Measurements from ENCODE around the gene ABCA1.
"Not testable (repeated sequence)": the region's sequence is repeated elsewhere in the genome, so short reads cannot be mapped to it uniquely, and the experiment has no call there.

ABCA1 gene

DNA sequence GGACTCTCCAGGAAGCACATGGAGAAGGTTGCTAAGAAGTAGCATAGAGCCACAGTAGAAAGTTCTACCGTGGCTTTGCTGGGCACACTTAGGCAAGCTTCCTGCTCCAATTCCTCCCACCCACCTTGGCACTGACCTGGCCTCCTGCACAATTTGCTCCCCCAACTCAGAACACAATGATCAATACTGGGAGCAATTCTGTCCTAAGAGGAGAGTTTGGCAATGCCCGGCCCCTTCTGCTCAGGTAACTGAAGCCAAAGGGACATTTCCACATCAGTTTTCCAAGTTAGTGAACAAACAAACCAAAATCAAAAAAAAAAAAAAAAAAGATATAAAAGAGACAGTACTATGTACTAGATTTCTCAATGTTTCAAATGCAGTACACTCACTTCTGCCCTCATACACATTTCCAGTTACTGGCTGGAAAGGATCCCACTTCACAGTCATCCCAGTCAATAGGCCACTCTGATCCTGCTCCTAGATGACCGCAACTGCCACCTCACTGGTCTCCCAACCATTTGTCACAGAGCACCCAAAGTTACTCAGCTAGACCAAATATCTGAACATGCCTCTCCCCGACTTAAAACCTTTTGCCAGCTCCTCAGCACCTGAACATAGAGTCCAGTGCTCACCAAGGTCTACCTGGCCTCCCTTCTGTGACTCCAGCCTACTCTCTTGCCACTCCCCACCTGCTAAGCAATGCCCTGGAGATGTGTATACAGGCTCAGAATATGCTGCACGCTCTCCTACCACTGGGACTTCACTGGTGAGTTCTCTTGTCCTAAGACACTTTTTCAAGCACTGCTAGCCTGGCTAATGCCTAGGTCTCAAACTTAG, 21.3 kb downstream of the ABCA1 start:
- FAIRE-seq (no peak), DNase-seq (ENCODE audit: insufficient read length, low spot score) (no peak)

DNA sequence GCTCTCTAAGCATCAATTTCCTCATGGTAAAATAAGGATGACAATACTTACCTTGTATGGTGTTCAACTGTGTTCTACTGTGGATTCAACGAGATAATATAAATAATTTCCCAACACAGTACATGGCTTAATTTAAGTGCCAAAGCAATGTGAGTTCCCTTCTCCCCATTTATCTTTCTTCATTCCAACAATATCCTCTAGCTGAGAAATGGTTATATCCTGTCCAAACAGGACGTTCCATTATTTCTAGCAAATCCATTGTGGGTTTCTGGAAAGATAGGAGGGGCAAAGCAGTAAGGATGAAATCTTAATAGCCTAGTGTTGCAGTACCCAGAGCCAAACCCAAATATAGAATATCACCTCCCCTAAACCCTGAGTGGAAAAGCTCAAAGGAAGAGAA, 22.0 kb downstream of the ABCA1 start:
- DNase-seq (ENCODE audit: insufficient read length, low spot score) (no peak), FAIRE-seq (no peak)

GRCh38 chr9:104905153-104905901, 22.6 kb downstream of the ABCA1 start:
- no peak for FAIRE-seq
- DNase-seq (ENCODE audit: insufficient read length, low spot score) = no peak

- DNase-seq (ENCODE audit: insufficient read length, low spot score) (no peak), FAIRE-seq (no peak)
Measured at GRCh38 chr9:104903609-104904008, 24.3 kb downstream of the ABCA1 start.

DNA sequence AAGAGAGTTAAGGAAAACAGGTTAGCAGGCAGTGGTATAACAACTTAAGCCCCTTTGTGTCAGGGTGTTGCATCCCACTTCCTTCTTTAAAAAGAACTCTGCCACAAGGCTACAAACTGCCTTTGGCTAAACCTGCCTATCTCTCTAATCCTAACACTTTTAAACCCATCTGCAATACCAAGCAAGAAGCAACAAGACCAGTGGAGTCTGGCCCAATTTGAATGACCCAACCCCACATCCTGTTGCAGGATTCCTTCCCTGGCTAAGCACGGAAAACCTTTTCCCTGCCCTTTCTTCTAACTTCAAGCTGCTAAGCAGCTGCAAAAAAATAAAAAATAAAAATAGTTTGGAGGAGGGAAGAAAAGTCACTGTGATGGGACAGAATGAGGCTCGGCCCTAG, 27.1 kb downstream of the ABCA1 start:
- DNase-seq (ENCODE audit: insufficient read length, low spot score) = no peak
- FAIRE-seq = no peak

DNA sequence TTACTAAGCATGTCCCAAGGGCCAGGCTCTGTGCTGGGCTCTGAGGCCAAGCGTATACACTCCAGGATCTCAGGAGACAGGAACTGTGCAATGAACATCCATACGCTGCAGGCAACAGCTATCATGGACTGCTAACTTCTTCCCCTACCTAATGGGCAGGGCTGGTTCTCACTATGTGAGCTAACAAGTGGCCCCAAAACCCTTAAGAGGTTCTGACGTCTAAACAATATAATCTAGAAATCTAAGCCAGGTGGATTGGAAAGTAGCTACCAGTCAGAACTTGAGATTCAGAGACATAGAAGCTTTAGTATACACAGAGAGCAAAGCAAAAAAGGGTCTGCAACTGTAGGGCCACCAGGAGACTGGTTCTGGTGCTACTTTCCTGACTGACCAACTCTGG, 27.6 kb downstream of the ABCA1 start:
- FAIRE-seq (no peak), DNase-seq (ENCODE audit: insufficient read length, low spot score) (no peak)

DNA sequence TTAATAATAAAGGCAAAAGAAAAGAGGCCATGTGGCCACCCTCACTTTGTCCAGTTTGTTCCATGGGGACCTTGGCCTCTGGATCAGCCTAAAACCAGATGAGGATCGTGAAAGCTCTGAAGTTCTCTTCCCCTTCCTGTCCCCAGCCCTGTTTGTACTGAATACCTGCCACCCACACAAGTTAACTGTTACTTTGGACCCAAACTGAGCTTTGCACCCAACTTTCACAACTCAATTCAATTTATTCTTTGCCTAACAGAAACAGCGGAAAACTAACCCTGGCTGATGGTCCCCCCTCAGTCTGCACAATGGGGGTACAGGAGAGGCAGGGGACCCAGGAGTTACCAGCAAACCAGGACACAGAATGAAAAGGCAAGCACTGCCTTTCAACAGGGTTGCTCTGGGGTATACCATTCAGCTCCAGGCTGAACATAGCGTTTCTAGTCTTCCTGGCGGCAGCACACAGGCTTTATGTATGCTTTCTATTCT, 28.2 kb downstream of the ABCA1 start:
- FAIRE-seq (no peak), DNase-seq (ENCODE audit: insufficient read length, low spot score) (no peak)

- FAIRE-seq; DNase-seq (ENCODE audit: insufficient read length, low spot score): not testable (repeated sequence)
Measured at GRCh38 chr9:104898376-104898775, 29.6 kb downstream of the ABCA1 start.

DNA sequence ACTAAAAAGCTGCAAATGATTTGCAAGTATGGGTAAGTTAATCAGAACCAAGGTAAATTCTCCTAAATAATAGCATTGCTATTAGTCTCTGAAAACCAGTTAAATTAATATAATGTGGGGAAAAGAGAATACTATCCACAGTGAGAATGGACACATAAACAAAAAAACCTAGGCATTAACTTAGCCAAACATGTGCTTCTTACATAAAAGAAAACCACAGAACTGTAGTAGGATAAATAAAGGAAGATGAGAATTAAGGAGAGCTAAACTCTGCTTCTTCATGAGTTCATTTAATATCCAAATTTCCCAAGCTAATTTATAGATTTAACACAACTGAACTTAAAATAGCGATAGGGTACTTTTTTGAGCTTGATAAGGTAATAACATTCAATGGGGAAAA, 31.8 kb downstream of the ABCA1 start:
- no peak for DNase-seq (ENCODE audit: insufficient read length, low spot score)
- no peak for FAIRE-seq

GRCh38 chr9:104895572-104895971, 32.4 kb downstream of the ABCA1 start:
- FAIRE-seq (no peak), DNase-seq (ENCODE audit: insufficient read length, low spot score) (no peak)

DNA sequence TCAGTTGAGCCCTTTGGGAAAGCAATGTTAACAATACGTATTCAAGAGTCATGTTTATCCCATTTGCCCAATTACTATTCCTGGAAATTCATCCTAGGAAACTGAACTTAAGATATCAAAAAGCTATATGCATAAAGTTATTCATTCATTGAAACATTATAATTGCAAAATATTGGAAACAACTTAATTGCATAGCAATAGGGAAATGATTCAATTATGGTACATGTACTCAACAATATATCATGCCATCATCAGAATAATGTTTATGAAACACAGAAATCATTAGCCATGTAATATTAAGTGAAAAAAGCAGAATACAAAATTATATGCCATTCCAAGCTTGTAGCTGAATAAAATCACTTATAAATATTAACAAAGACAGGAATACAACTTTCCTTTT, 35.3 kb downstream of the ABCA1 start:
- DNase-seq (ENCODE audit: insufficient read length, low spot score) (no peak), FAIRE-seq (no peak)

GRCh38 chr9:104890433-104890770, 37.6 kb downstream of the ABCA1 start:
- no peak for FAIRE-seq
- DNase-seq (ENCODE audit: insufficient read length, low spot score) = no peak

DNA sequence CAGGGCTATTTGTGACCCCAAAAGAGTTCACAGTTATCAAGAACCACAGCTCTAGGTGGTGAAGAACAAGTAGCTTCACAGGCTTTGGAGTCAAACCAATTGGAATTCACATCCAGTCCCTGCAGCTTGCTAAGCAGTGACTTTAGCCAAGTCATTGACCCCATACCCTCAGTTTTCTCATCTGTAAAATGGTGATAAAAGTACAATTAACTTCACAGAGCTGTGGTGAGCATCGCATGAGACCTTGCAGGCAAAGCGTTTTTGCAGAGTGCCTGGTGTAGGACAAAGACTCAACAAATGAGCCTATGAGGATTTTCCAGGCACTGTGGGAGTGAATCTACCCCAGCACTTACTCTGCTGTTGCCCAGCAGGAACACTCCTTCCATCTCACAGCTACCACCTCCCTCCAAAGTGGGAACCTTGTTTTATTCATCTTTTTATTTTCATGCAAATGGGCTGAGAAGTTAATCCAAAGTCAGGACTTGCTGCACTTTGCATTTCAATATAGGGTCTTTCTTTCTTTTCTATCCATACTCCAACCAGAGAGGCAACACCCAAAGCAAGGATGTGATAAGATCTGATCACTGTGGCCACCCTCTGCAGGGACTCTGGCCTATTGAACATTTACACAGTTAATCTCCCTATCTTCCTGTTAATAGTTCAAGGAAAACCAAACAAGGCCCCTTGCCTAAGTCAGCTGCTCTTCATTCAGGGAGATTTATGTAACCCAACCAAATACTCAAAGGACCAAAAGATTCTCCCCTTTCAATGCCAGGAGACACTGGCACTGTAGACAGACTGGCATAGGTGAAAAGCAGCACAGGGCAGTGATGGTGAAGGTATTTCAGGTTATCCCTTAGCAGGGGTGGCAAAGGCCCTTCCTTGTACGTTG, 41.9 kb downstream of the ABCA1 start:
- DNase-seq (ENCODE audit: insufficient read length, low spot score) (no peak), FAIRE-seq (no peak)

GRCh38 chr9:104883169-104883568, 44.8 kb downstream of the ABCA1 start:
- DNase-seq (ENCODE audit: insufficient read length, low spot score) (no peak), FAIRE-seq (no peak)

- no peak for DNase-seq (ENCODE audit: insufficient read length, low spot score)
- no peak for FAIRE-seq
Measured at GRCh38 chr9:104882566-104882965, 45.4 kb downstream of the ABCA1 start.

GRCh38 chr9:104882086-104882485, 45.9 kb downstream of the ABCA1 start:
- FAIRE-seq (no peak), DNase-seq (ENCODE audit: insufficient read length, low spot score) (no peak)

- DNase-seq (ENCODE audit: insufficient read length, low spot score) = no peak
- no peak for FAIRE-seq
Measured at GRCh38 chr9:104879555-104880309, 48.2 kb downstream of the ABCA1 start.

DNA sequence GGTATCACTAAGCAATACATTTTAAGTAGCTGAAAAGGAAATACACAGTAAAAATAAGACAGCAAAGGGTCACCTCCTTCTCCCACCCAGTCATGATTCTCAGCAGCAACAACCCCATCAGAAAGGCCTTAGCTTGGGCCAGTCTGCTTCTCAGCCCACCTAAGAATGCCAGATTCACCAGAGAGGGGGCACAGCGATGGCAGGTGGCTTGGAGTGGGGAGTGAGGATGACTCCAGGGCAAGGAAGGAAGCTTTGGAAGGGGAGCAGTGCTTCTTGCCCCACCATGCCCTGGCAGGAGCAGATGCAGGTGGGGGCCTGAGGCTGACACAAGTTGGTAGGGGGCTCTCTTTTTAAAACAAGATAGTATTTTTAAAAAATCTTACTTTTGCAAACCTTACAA, 51.4 kb downstream of the ABCA1 start:
- DNase-seq (ENCODE audit: insufficient read length, low spot score) (no peak), FAIRE-seq (no peak)

- no peak for FAIRE-seq
- no peak for DNase-seq (ENCODE audit: insufficient read length, low spot score)
Measured at GRCh38 chr9:104875897-104876296, 52.1 kb downstream of the ABCA1 start.

DNA sequence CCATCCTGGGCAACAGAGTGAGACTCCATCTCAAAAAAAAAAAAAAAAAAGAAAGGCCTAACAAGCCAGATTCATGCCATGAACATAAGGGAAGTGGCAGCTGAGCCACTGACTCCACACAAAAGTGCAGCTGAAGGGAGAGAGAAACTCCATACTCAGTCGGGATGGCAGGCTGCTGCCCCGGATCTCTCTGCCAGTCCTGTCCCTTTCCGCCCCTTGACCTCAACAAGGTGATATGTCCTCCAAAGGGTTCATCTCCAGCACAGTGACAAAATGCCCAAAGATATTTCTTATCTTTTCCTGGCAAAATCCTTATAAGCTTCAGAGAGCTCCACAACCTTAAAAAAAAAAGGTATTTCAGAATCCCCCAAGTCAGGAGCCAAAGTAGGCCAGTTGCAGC, 52.6 kb downstream of the ABCA1 start:
- DNase-seq (ENCODE audit: insufficient read length, low spot score) (no peak), FAIRE-seq (no peak)
